GM23248 (cell line): ENCODE results near the gene C3orf70.

Experiments
- EZH2 ChIP-seq: fragments of 200-600 bp; sonication (generic); IDR thresholded peaks from 2 replicates; pipeline ENCODE4 v1.6.1; 2018; ENCODE audit warnings: antibody characterized with exemption, mild to moderate bottlenecking; ENCODE audit not compliant: insufficient read depth, poor library complexity, severe bottlenecking
- EZH2phosphoT487 ChIP-seq: fragments of 200-600 bp; sonication (generic); IDR thresholded peaks from 2 replicates; pipeline ENCODE4 v1.6.1; 2018; ENCODE audit warnings: antibody characterized with exemption, moderate library complexity, mild to moderate bottlenecking, low read depth; ENCODE audit not compliant: insufficient read depth

DNA sequence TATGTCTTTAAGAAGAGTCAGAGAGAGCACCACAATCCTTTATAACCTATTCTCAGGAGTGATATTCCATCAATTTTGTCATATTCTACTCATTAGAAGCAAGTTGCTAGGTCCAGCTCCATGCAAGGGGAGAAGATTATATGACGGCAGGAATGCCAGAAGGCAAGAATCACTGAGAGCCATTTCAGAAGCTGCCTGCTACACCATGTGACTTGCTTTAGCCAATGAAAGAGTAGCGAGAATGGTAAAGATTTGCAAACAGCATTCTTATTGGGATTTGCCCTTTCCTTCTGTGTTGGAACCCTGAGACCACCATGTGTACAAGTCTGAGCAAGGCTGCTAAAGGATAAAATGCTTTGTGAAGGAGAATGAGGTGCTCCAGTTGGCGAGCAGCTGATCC lies 4.5 kb upstream of the C3orf70 start:
- no peak for TF ChIP-seq EZH2
- TF ChIP-seq EZH2phosphoT487, result no peak
